Skeletal muscle satellite cell (primary cell): ENCODE measurements around the gene CDK14.
"Not testable (repeated sequence)": the region's sequence is repeated elsewhere in the genome, so short reads cannot be mapped to it uniquely, and the experiment has no call there.

Experiments used
- H3K27me3 ChIP-seq: 2 replicates; pipeline ENCODE4 v1.7.0; 2013; ENCODE audit warnings: low read length; ENCODE audit not compliant: control insufficient read depth, insufficient read depth
- H3K36me3 ChIP-seq: 2 replicates; pipeline ENCODE4 v1.7.0; 2013; ENCODE audit warnings: mild to moderate bottlenecking, control low read depth, low read length; ENCODE audit not compliant: insufficient read depth
- H3K4me1 ChIP-seq: 2 replicates; pipeline ENCODE4 v1.7.0; 2013; ENCODE audit warnings: low read length; ENCODE audit not compliant: control insufficient read depth, insufficient read depth
- H3K4me2 ChIP-seq: 2 replicates; pipeline ENCODE4 v1.7.0; 2013; ENCODE audit warnings: mild to moderate bottlenecking, low read length
- H3K4me3 ChIP-seq: 2 replicates; pipeline ENCODE4 v1.7.0; 2013; ENCODE audit warnings: low read length
- H3K9ac ChIP-seq: 2 replicates; pipeline ENCODE4 v1.7.0; 2013; ENCODE audit warnings: mild to moderate bottlenecking, low read depth, low read length, moderate library complexity
- H3K9me3 ChIP-seq: replicated peaks from 2 replicates; pipeline ENCODE4 v1.7.0; 2013; ENCODE audit warnings: mild to moderate bottlenecking, control low read depth, low read length

CDK14 gene

GRCh38 chr7:90764848-90765570 lies 168.9 kb downstream of the CDK14 start:
- no peak overlapping the region for H3K4me2 ChIP-seq
- no peak overlapping the region for H3K4me3 ChIP-seq
- no peaks in the 10 kb centered on the region for H3K9me3 ChIP-seq
- H3K27me3 ChIP-seq, result no peaks in the 10 kb centered on the region
- no peaks in the 10 kb centered on the region for H3K36me3 ChIP-seq
- peaks cover 20% of the 10 kb centered on the region for H3K4me1 ChIP-seq
- H3K9ac ChIP-seq, result no peak overlapping the region

- Histone ChIP-seq H3K27me3 (no peaks in the 10 kb centered on the region), H3K9me3 (no peaks in the 10 kb centered on the region), H3K4me2 (peak overlapping the region; percentile 63), H3K4me1 (peaks cover 20% of the 10 kb centered on the region), H3K36me3 (no peaks in the 10 kb centered on the region), H3K9ac (no peak overlapping the region), H3K4me3 (peak overlapping the region; percentile 14)
Observed at GRCh38 chr7:90766814-90767564, 170.9 kb downstream of the CDK14 start.

- no peak overlapping the region for H3K9ac ChIP-seq
- no peak overlapping the region for H3K4me2 ChIP-seq
- no peaks in the 10 kb centered on the region for H3K9me3 ChIP-seq
- peaks cover 20% of the 10 kb centered on the region for H3K4me1 ChIP-seq
- no peak overlapping the region for H3K4me3 ChIP-seq
- H3K27me3 ChIP-seq, result no peaks in the 10 kb centered on the region
- H3K36me3 ChIP-seq, result no peaks in the 10 kb centered on the region
Observed at GRCh38 chr7:90768301-90768700, 172.2 kb downstream of the CDK14 start.

GRCh38 chr7:90769036-90769435 lies 172.9 kb downstream of the CDK14 start:
- H3K9me3 ChIP-seq, result no peaks in the 10 kb centered on the region
- H3K27me3 ChIP-seq, result no peaks in the 10 kb centered on the region
- no peak overlapping the region for H3K9ac ChIP-seq
- no peaks in the 10 kb centered on the region for H3K36me3 ChIP-seq
- H3K4me3 ChIP-seq, result no peak overlapping the region
- no peak overlapping the region for H3K4me2 ChIP-seq
- H3K4me1 ChIP-seq, result peaks cover 20% of the 10 kb centered on the region

GRCh38 chr7:90769566-90769965 lies 173.4 kb downstream of the CDK14 start:
- not testable (repeated sequence) for H3K4me2 ChIP-seq, H3K27me3 ChIP-seq, H3K4me3 ChIP-seq, H3K9ac ChIP-seq, H3K9me3 ChIP-seq, H3K36me3 ChIP-seq
- H3K4me1 ChIP-seq, result peaks cover 20% of the 10 kb centered on the region

GRCh38 chr7:90771281-90771680 lies 175.2 kb downstream of the CDK14 start:
- H3K4me3 ChIP-seq, result no peak overlapping the region
- H3K4me1 ChIP-seq, result peaks cover 19% of the 10 kb centered on the region
- H3K4me2 ChIP-seq, result no peak overlapping the region
- no peaks in the 10 kb centered on the region for H3K9me3 ChIP-seq
- H3K36me3 ChIP-seq, result no peaks in the 10 kb centered on the region
- no peaks in the 10 kb centered on the region for H3K27me3 ChIP-seq
- H3K9ac ChIP-seq, result no peak overlapping the region

- Histone ChIP-seq H3K36me3 (no peaks in the 10 kb centered on the region), H3K4me2 (no peak overlapping the region), H3K9ac (no peak overlapping the region), H3K9me3 (no peaks in the 10 kb centered on the region), H3K4me3 (no peak overlapping the region), H3K4me1 (peaks cover 8% of the 10 kb centered on the region), H3K27me3 (no peaks in the 10 kb centered on the region)
Observed at GRCh38 chr7:90772410-90772809, 176.3 kb downstream of the CDK14 start.

- no peaks in the 10 kb centered on the region for H3K27me3 ChIP-seq
- no peak overlapping the region for H3K9ac ChIP-seq
- no peak overlapping the region for H3K4me2 ChIP-seq
- H3K36me3 ChIP-seq, result no peaks in the 10 kb centered on the region
- H3K9me3 ChIP-seq, result no peaks in the 10 kb centered on the region
- peaks cover under 1% of the 10 kb centered on the region for H3K4me1 ChIP-seq
- H3K4me3 ChIP-seq, result no peak overlapping the region
Observed at GRCh38 chr7:90773269-90773668, 177.1 kb downstream of the CDK14 start.

- no peak overlapping the region for H3K4me2 ChIP-seq
- H3K9me3 ChIP-seq, result no peaks in the 10 kb centered on the region
- H3K4me1 ChIP-seq, result no peaks in the 10 kb centered on the region
- H3K4me3 ChIP-seq, result no peak overlapping the region
- no peaks in the 10 kb centered on the region for H3K27me3 ChIP-seq
- no peak overlapping the region for H3K9ac ChIP-seq
- no peaks in the 10 kb centered on the region for H3K36me3 ChIP-seq
Observed at GRCh38 chr7:90774706-90775105, 178.6 kb downstream of the CDK14 start.

- no peaks in the 10 kb centered on the region for H3K4me1 ChIP-seq
- no peaks in the 10 kb centered on the region for H3K9me3 ChIP-seq
- no peak overlapping the region for H3K4me2 ChIP-seq
- no peak overlapping the region for H3K4me3 ChIP-seq
- H3K9ac ChIP-seq, result no peak overlapping the region
- H3K27me3 ChIP-seq, result no peaks in the 10 kb centered on the region
- no peaks in the 10 kb centered on the region for H3K36me3 ChIP-seq
Observed at GRCh38 chr7:90775383-90775965, 179.4 kb downstream of the CDK14 start.

- Histone ChIP-seq H3K4me2 (no peak overlapping the region), H3K27me3 (no peaks in the 10 kb centered on the region), H3K9me3 (no peaks in the 10 kb centered on the region), H3K9ac (no peak overlapping the region), H3K36me3 (no peaks in the 10 kb centered on the region), H3K4me3 (no peak overlapping the region), H3K4me1 (no peaks in the 10 kb centered on the region)
Observed at GRCh38 chr7:90777041-90777440, 180.9 kb downstream of the CDK14 start.
